ENCODE results near the gene C10orf120. TPM values are rescaled to one million over a fixed set of nuclear protein-coding genes. Genes with fewer than 3 reads are reported as not detected.

Gene C10orf120
- total and polyA plus RNA-seq, 2 experiments from 2014 or later, result not detected

GRCh38 chr10:122678266-122678665, 21.4 kb downstream of the C10orf120 start (continued):
- TF ChIP-seq, protein P1, sequence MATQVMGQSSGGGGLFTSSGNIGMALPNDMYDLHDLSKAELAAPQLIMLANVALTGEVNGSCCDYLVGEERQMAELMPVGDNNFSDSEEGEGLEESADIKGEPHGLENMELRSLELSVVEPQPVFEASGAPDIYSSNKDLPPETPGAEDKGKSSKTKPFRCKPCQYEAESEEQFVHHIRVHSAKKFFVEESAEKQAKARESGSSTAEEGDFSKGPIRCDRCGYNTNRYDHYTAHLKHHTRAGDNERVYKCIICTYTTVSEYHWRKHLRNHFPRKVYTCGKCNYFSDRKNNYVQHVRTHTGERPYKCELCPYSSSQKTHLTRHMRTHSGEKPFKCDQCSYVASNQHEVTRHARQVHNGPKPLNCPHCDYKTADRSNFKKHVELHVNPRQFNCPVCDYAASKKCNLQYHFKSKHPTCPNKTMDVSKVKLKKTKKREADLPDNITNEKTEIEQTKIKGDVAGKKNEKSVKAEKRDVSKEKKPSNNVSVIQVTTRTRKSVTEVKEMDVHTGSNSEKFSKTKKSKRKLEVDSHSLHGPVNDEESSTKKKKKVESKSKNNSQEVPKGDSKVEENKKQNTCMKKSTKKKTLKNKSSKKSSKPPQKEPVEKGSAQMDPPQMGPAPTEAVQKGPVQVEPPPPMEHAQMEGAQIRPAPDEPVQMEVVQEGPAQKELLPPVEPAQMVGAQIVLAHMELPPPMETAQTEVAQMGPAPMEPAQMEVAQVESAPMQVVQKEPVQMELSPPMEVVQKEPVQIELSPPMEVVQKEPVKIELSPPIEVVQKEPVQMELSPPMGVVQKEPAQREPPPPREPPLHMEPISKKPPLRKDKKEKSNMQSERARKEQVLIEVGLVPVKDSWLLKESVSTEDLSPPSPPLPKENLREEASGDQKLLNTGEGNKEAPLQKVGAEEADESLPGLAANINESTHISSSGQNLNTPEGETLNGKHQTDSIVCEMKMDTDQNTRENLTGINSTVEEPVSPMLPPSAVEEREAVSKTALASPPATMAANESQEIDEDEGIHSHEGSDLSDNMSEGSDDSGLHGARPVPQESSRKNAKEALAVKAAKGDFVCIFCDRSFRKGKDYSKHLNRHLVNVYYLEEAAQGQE (IDR thresholded peaks at IDR 0.05; ENCODE audit: unreplicated experiment), result no peak
- no peak for TF ChIP-seq CREB1 (CRISPR knock-in tag; IDR thresholded peaks at IDR 0.05; ENCODE audit: low read depth)

DNA sequence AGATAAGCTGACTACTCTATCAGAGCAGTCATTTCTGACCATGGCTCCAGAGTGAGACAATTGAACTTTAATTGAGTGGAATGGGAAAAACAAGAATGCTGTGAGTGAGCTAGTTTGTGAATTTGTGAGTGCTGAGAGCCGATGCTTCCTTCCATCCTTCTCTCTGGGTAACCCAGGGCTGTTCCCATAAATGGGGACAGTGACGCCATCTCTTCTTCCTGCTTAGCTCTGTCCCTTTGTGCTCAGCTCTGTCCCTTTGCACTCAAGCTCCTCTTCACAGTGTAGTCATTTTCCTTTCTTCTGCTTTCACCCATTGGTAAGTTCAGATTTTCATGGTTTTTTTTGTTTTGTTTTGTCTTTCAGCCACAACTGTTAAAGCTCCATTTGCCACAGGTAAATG, 24.4 kb downstream of the C10orf120 start:
- H3K4me2 ChIP-seq, result no peak overlapping the region
- H4K20me1 ChIP-seq (replicated peaks; ENCODE audit: insufficient read depth), result no peaks in the 10 kb centered on the region
- H3K9me3 Mint-ChIP-seq, result no peaks in the 10 kb centered on the region; the same call in 2 of the 3 replicates
- 0 out of 2 replicates have a peak, but pooled peaks cover 6% of the 10 kb centered on the region for H3K9me2 ChIP-seq (ENCODE audit: insufficient read depth)
- H3F3A ChIP-seq (replicated peaks; ENCODE audit: low read depth), result no peaks in the 10 kb centered on the region
- no peak for ATAC-seq
- no peaks in the 10 kb centered on the region for H3K4me1 ChIP-seq (ENCODE audit: insufficient read depth)
- no peak overlapping the region for H3K4me3 ChIP-seq
- H3K36me3 Mint-ChIP-seq (ENCODE audit: low read depth), result no peaks in the 10 kb centered on the region
- no peaks in the 10 kb centered on the region for H3K79me2 ChIP-seq (replicated peaks; ENCODE audit: insufficient read depth)
- DNase-seq (ENCODE audit: low spot score), result no peak
- peaks cover 6% of the 10 kb centered on the region; the same call in 1 of the 3 replicates for H3K4me1 Mint-ChIP-seq
- no peak overlapping the region for H3K27ac ChIP-seq (ENCODE audit: low read depth)
- H3K27ac Mint-ChIP-seq, result no peak overlapping the region
- no peaks in the 10 kb centered on the region for H3K27me3 ChIP-seq (ENCODE audit: insufficient read depth)
- H3K36me3 ChIP-seq (ENCODE audit: insufficient read depth), result no peaks in the 10 kb centered on the region
- peak overlapping the region; percentile 32; the same call in 1 of the 2 replicates for H2AFZ ChIP-seq
- peaks cover 4% of the 10 kb centered on the region for H3K27me3 Mint-ChIP-seq (ENCODE audit: insufficient read depth, low read depth, poor library complexity)
- H3K4me3 Mint-ChIP-seq, result no peak overlapping the region
- TF ChIP-seq POLR2AphosphoS5 (IDR thresholded peaks at IDR 0.05; ENCODE audit: low read depth) (no peak), NANOG (IDR thresholded peaks at IDR 0.05; ENCODE audit: borderline replicate concordance) (no peak), EZH2 (IDR thresholded peaks at IDR 0.05; ENCODE audit: low read depth, unreplicated experiment) (no peak), ZNF114 (CRISPR knock-in tag; IDR thresholded peaks at IDR 0.05) (no peak), ZNF331 (CRISPR knock-in tag; IDR thresholded peaks at IDR 0.05; ENCODE audit: low read depth) (no peak), CREB1 (CRISPR knock-in tag; IDR thresholded peaks at IDR 0.05; ENCODE audit: low read depth) (no peak), EZH2phosphoT487 (IDR thresholded peaks at IDR 0.05; ENCODE audit: unreplicated experiment) (no peak), STAT1 (IDR thresholded peaks at IDR 0.05; ENCODE audit: unreplicated experiment) (no peak), JUNB (IDR thresholded peaks at IDR 0.05; ENCODE audit: unreplicated experiment) (no peak), ZNF462 (CRISPR knock-in tag; IDR thresholded peaks at IDR 0.05) (no peak)
- TF ChIP-seq, protein P1 (IDR thresholded peaks at IDR 0.05; ENCODE audit: unreplicated experiment), result no peak

All from GM23338 (cell line).